Activated CD8-positive, alpha-beta memory T cell treated with anti-CD3 and anti-CD28 coated beads for 48 hours (primary cell): ENCODE results near the gene SNX25.
A peak's percentile ranks its signal among the peaks of the same experiment; 100 is the strongest.

Experiments used
- DNase-seq, 3 experiments: peaks; one replicate each; pipeline ENCODE4 v3.0.0-alpha.2; 2020; ENCODE audit warnings: low read depth in 2 of 3, low spot score in 2 of 3

The SNX25 gene

GRCh38 chr4:185371702-185372101 lies 162.3 kb downstream of the SNX25 start:
- no peak for DNase-seq

DNA sequence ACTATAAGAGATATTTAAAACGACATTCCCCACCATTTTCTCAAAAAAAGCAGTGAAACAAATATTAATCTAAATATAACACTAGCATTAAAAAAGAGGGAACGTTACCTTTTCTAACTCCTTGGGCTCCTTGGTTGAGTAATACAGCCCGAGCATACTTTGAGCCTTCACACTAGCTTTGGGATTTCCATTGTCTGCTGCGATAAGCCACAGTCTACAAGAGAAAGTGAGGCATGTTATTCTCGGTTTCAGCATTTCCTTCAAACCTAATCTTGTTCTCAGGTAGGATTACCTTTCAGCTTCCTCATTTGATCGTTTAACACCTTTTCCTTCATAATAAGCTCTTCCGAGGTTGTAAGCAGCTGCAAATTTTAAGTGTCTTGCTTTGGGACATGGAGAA lies 164.6 kb downstream of the SNX25 start:
- no peak for DNase-seq

DNA sequence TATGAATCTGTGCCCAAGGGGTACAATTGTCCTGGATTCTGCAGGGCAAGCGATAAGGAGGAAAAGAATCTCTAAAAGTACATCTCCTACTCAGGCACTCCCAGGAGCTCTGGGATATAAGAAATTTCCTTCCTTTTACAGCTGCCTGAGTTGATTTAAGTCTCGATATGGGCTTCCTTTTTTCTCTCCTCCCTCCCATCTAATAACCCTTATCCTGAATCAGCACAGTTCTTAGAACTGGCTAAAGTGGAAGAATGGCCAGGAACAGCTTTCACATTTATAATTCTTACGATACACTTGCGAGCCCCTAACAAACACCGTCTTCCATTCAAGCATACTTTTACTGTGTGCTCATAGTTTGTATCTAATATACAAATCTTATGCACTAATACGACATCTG lies 165.2 kb downstream of the SNX25 start:
- no peak for DNase-seq

GRCh38 chr4:185378264-185378663 lies 168.9 kb downstream of the SNX25 start:
- no peak for DNase-seq

DNA sequence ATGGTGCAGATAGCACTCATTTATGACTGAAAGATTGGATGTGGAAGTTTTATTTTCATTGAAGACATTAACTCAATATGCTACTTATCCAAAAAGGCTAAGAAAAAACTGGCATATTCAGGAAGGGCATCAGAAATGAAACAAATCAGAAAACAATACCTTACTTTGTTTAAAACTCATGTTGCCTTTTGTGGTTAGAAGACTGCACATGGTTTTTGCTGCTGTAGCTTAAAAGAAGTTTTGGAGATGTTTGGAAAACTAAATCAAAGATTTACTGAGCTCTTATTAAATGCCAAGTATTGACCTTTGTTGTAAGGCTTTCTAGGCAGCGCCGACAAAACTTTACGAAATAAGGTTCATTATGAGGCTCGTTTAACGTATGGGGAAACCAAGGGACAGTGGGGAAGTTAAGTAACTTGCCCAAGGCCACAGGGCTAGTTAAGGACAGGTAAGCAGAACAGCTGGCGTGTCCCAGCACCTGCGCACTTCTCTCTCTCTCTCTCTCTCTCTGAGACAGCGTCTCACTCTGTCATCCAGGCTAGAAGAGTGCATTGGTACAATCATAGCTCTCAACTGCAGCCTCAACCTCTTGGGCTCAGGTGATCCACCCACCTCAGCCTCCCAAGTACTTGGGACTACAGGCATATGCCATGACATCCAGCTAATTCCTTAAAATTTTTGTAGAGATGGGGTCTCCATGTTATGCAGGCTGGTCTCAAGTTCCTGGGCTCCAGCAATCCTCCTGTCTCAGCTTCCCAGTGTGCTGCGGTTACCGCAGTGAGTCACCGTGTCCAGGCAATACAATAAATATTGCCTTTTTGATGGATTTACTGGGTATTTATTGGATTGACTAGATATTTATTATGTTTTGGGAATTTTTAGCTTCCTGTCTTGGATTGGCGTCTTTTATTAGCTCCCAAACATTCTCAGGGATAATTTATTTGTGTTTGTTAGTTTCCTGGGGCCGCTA lies 170.2 kb downstream of the SNX25 start:
- DNase-seq: no peak

DNA sequence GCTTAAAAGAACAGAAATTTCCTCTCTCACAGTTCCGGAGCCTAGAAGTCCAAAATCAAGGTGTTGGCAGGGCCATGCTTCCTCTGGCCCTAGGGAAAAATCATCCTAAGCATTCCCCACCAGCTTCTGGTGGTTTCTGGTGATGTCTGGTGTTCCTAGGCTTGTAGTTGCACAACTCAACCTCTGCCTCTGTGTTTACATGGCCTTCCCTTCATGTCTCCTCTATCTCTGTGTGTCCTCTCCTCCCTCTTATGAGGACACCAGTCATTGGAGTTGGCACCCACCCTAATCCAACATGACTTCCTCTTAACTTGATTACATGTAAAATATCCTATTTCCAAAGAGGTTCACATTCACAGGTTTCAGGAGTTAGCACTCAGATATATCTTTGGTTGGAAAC lies 170.9 kb downstream of the SNX25 start:
- DNase-seq: no peak

DNA sequence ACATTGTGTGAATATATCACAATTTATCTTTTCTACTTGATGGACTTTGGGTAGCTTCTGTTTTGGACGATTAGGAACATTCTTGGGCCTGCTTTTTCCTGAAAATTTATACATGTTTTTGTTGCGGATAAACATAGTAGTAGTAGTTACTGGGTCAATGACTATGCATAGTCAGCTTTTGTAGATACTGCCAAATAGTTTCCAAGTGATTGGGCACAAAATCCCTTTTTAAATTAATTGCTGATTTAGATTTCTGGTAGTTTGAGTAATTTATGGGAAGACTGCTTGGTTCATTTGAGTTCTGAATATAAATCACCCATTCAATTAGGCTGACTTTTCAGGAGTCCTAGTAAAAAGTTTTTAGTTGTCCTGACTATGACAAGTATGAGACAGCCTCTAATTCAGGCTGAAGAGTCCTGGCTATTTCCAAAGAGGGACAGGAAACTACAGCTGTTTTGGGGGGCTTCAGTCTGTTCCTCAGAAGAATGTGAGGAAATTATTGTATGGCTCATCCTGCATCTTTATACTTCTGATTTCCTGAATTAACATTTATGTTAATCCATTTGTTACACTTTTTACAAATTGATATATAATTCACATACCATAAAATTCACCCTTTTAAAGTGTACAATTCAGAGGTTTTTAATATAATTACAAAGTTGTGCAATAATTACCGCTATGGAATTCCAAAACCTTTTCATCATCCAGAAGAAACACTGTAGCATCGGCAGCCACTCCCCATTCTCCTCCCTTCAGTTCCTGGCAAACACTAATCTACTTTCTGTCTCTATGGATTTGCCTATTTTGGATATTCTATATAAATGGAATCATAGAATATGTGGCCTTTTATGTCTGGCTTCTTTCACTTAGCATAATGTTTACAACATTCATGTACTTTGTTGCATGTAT lies 172.1 kb downstream of the SNX25 start:
- no peak for DNase-seq

GRCh38 chr4:185382754-185383153 lies 173.4 kb downstream of the SNX25 start:
- DNase-seq: no peak

GRCh38 chr4:185383451-185383850 lies 174.1 kb downstream of the SNX25 start:
- no peak for DNase-seq

DNA sequence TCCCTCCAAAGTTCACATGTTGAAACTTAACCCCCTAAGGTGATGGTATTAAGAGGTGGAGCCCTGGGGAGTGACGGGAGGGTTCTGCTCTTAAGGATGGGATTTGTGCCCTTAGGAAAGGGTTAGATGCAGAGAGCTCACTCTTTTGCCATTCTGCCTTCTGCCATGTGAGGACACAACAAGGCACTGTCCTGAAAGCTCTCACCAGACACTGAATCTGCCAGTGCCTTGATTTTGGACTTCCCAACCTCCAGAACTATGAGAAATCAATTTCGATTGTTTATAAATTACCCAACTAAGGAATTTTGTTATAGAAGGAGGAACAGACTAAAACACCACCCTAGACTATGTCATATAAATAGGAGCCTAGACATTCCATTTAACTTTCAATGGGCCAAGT lies 174.7 kb downstream of the SNX25 start:
- no peak for DNase-seq

- no peak for DNase-seq
These were observed 175.5 kb downstream of the SNX25 start for GRCh38 chr4:185384930-185385331.

- DNase-seq: no peak
These were observed 178.6 kb downstream of the SNX25 start for GRCh38 chr4:185387957-185388356.

GRCh38 chr4:185390941-185391340 lies 181.5 kb downstream of the SNX25 start:
- no peak for DNase-seq

DNA sequence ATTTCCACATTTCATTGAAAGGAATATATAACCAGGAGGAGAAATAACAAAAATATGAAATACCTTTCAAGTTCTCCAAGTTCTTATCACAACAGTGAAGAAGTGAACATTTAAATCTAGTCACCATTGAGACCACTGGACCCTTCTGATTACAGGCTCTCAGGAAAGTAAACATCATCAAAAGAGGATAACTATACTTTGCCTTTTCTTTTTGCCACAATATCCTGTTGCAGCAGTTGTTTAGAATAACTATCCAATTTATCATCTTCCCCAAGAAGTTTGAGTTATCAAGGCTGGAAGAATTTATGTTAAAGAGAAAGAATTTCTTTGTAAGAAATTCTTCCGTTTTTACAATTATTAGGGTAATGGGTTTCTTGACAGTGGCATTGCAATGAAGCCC lies 182.8 kb downstream of the SNX25 start:
- no peak for DNase-seq

DNA sequence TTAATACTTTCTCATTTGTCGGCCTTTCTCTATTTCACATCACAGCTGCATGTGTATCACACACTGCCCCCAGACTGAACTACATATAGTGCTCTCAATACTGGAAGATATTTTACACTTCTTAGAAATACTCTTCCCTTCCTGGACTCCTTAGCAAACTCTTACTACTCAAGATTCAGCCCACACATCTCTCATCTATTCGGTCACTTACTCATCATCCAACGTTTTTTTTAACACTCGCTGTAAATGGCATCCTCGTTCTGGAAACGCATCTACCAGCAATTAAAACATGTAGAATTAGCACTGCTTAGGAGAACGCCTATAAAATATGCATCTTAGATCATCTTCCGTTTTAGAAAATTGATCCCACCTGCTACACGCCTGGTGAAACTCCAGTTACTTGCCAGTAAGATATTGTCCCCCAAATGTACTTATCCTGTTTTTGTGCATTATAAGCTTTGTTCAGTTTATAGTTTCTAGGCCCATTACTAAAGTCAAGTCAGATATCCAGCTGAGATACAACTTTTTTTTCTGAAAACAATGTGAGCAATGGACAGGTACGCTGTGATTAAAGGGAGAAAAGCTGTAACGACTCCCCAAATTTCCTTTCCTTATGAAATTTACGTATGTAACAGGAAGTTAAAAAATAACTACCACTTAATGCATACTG lies 185.3 kb downstream of the SNX25 start:
- DNase-seq: no peak

GRCh38 chr4:185395238-185395955 lies 186.0 kb downstream of the SNX25 start, which contains the start of gene LRP2BP:
LRP2BP (minus strand) TSS chr4:185395924; CDS start chr4:185378186, 17,738 bp downstream.
- no peak for DNase-seq

GRCh38 chr4:185395956-185396723 lies 186.7 kb downstream of the SNX25 start:
- DNase-seq: peak; percentile 85 to 98 (median 93)

GRCh38 chr4:185396724-185397385 lies 187.5 kb downstream of the SNX25 start, which contains the start of gene ANKRD37:
ANKRD37 (plus strand) TSS chr4:185396841; CDS start chr4:185396924, 83 bp downstream.
- DNase-seq: no peak

DNA sequence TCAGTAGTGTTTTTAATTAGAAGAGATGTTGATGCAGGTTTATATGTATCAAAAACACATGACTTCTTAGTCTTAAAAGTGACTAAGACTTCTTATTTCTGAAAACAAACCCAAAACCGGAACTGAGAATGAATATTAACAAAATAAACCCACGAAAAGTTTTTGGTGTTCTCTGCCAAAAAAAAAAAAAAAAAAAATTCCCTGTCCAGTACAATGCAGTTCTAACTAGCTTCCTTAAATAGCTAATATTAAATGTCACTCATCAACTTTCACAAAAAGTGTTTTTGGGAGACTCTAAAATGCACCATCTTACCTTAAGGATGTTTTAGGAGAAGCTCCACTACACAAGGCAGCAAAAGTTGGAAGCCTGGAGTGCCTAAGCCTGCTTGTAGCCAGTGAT lies 189.2 kb downstream of the SNX25 start:
- DNase-seq: no peak
